GM18498 (cell line): ENCODE measurements around the gene MEF2B.
A peak's percentile ranks its signal among the peaks of the same experiment; 100 is the strongest.
"Not testable (repeated sequence)": the region's sequence is repeated elsewhere in the genome, so short reads cannot be mapped to it uniquely, and the experiment has no call there.

Source experiments
- ATAC-seq: cut with Tn5 transposase; IDR thresholded peaks from one replicate; pipeline ENCODE4 v1.9.1; 2021; ENCODE audit warnings: mild to moderate bottlenecking, moderate library complexity; ENCODE audit not compliant: unreplicated experiment

Gene MEF2B

GRCh38 chr19:19157808-19158207 is 12.3 kb downstream of the MEF2B start:
- no peak for ATAC-seq

GRCh38 chr19:19155495-19156219 is 14.4 kb downstream of the MEF2B start:
- ATAC-seq: peak; percentile 83

- no peak for ATAC-seq
Observed at GRCh38 chr19:19154768-19155494, 15.1 kb downstream of the MEF2B start.

- ATAC-seq: no peak
Observed at GRCh38 chr19:19152668-19153384, 17.2 kb downstream of the MEF2B start.

GRCh38 chr19:19151418-19151817 is 18.6 kb downstream of the MEF2B start:
- no peak for ATAC-seq

- no peak for ATAC-seq
Observed at GRCh38 chr19:19149435-19149834, 20.6 kb downstream of the MEF2B start.

GRCh38 chr19:19148504-19148903 is 21.6 kb downstream of the MEF2B start:
- ATAC-seq: not testable (repeated sequence)

- no peak for ATAC-seq
Observed at GRCh38 chr19:19147344-19147743, 22.7 kb downstream of the MEF2B start.

GRCh38 chr19:19146865-19147264 is 23.2 kb downstream of the MEF2B start:
- no peak for ATAC-seq

GRCh38 chr19:19145684-19146608 is 24.1 kb downstream of the MEF2B start:
- ATAC-seq: no peak

GRCh38 chr19:19145281-19145680 is 24.8 kb downstream of the MEF2B start:
- no peak for ATAC-seq

GRCh38 chr19:19142347-19142746 is 27.7 kb downstream of the MEF2B start:
- ATAC-seq: no peak

- no peak for ATAC-seq
Observed at GRCh38 chr19:19140476-19140875, 29.6 kb downstream of the MEF2B start.

GRCh38 chr19:19139876-19140229 is 30.2 kb downstream of the MEF2B start:
- no peak for ATAC-seq

- peak; percentile 97 for ATAC-seq
Observed at GRCh38 chr19:19138109-19138981, 31.7 kb downstream of the MEF2B start, which contains the start of gene TMEM161A. Gene TMEM161A (minus strand): TSS chr19:19138478. CDS start chr19:19138428, 50 bp downstream.

- ATAC-seq: no peak
Observed at GRCh38 chr19:19137556-19138108, 32.4 kb downstream of the MEF2B start.

- not testable (repeated sequence) for ATAC-seq
Observed at GRCh38 chr19:19135713-19136112, 34.4 kb downstream of the MEF2B start.

GRCh38 chr19:19134687-19135158 is 35.3 kb downstream of the MEF2B start:
- no peak for ATAC-seq

GRCh38 chr19:19133985-19134384 is 36.1 kb downstream of the MEF2B start:
- no peak for ATAC-seq
